Keratinocyte (primary cell): ENCODE results near the gene TNFRSF6B.

Source experiments
- CTCF ChIP-seq, 3 experiments: IDR thresholded peaks in 1 of 3; conservative IDR thresholded peaks in 1 of 3; optimal IDR thresholded peaks in 1 of 3; 2 replicates in 2 of 3; 3 replicates in 1 of 3; pipeline versions ENCODE3 to v1.5.1; 2011; ENCODE audit warnings: low read length in 3 of 3, mild to moderate bottlenecking in 3 of 3, moderate library complexity in 2 of 3, control low read depth in 1 of 3, inconsistent platforms in 1 of 3; ENCODE audit not compliant: insufficient read depth in 2 of 3; ENCODE audit errors: extremely low read depth in 1 of 3
- EZH2 ChIP-seq: IDR thresholded peaks from one replicate; pipeline ENCODE4 v1.6.1; 2012; ENCODE audit warnings: inconsistent platforms, mild to moderate bottlenecking, low read length, moderate library complexity

GRCh38 chr20:63652192-63652980, 44.1 kb upstream of the TNFRSF6B start:
- TF ChIP-seq CTCF (optimal IDR thresholded peaks at IDR 0.05 in 1 of 3, IDR thresholded peaks at IDR 0.05 in 1 of 3, conservative IDR thresholded peaks at IDR 0.05 in 1 of 3; ENCODE audit: extremely low read depth in 1 of 3, insufficient read depth in 2 of 3, low read length in 3 of 3) = no peak
- TF ChIP-seq EZH2 = no peak
